T-cell (primary cell): Measurements from ENCODE around the gene HS6ST1. TPM values are rescaled to one million over a fixed set of nuclear protein-coding genes. Genes with fewer than 3 reads are reported as not detected.

Experiments used
- ATAC-seq, 4 experiments: fragments of 200-7000 bp in 3 of 4; fragments of 150-1000 bp in 1 of 4; cut with Tn5 transposase; replicated peaks in 1 of 4; 1 replicate in 3 of 4; 2 replicates in 1 of 4; pipeline ENCODE4 v1.10.0; 2021; ENCODE audit warnings: moderate library complexity in 3 of 4, mild to moderate bottlenecking in 2 of 4, moderate number of reproducible peaks in 1 of 4
- CTCF ChIA-PET, 2 donors: fragments of 300-600 bp; sonication (Branson Sonifier 250); formaldehyde crosslinking; loops; one replicate each; lab custom pipeline; 2022; ENCODE audit warnings: antibody characterized with exemption in 2 of 2; lab: Charles Lee
- POLR2A ChIA-PET, 2 donors: fragments of 300-600 bp; sonication (Branson Sonifier 250); formaldehyde crosslinking; loops; one replicate each; lab custom pipeline; 2022; ENCODE audit warnings: antibody characterized with exemption in 2 of 2; lab: Charles Lee
- DNase-seq, 35 experiments: peaks; one replicate each; pipeline versions ENCODE4 v3.0.0 to v3.0.0-alpha.2; 2013 to 2023
- H3K27ac ChIP-seq: one replicate; pipeline ENCODE4 v1.5.1; 2013; ENCODE audit warnings: low read length
- H3K27me3 ChIP-seq, 2 experiments: replicated peaks in 1 of 2; 1 replicate in 1 of 2; 2 replicates in 1 of 2; pipeline versions ENCODE4 v1.6.1 to v1.7.0; 2013; ENCODE audit warnings: low read length in 1 of 2, mixed read lengths in 1 of 2; ENCODE audit not compliant: control insufficient read depth in 2 of 2, insufficient read depth in 2 of 2; ENCODE audit errors: extremely low read depth in 1 of 2
- H3K36me3 ChIP-seq, 2 donors: 1 replicate in 1 of 2; 2 replicates in 1 of 2; pipeline versions ENCODE4 v1.6.1 to v1.7.0; 2013; ENCODE audit warnings: low read length in 1 of 2; ENCODE audit not compliant: control insufficient read depth in 2 of 2, insufficient read depth in 1 of 2; ENCODE audit errors: extremely low read depth in 1 of 2
- H3K4me1 ChIP-seq, 2 experiments: 1 replicate in 1 of 2; 2 replicates in 1 of 2; pipeline versions ENCODE4 v1.6.1 to v1.7.0; 2013; ENCODE audit warnings: low read length in 2 of 2, mixed read lengths in 1 of 2; ENCODE audit not compliant: insufficient read depth in 2 of 2, control insufficient read depth in 1 of 2; ENCODE audit errors: extremely low read depth in 1 of 2
- H3K4me3 ChIP-seq, 2 donors: 1 replicate in 1 of 2; 2 replicates in 1 of 2; pipeline versions ENCODE4 v1.5.1 to v1.7.0; 2013; ENCODE audit warnings: mild to moderate bottlenecking in 2 of 2, low read length in 1 of 2, moderate library complexity in 1 of 2; ENCODE audit not compliant: control insufficient read depth in 1 of 2; ENCODE audit errors: extremely low read depth in 1 of 2
- H3K9me3 ChIP-seq: 2 replicates; pipeline ENCODE4 v1.7.0; 2013
- H3K27ac Mint-ChIP-seq, 2 donors: one replicate each; pipeline ENCODE4 v1.8.0; 2020 to 2021; ENCODE audit warnings: mild to moderate bottlenecking in 2 of 2, mixed read lengths in 2 of 2
- H3K27me3 Mint-ChIP-seq, 2 donors: one replicate each; pipeline ENCODE4 v1.8.0; 2021 to 2022; ENCODE audit warnings: mixed read lengths in 2 of 2
- H3K36me3 Mint-ChIP-seq: one replicate; pipeline ENCODE4 v1.8.0; 2021; ENCODE audit warnings: mixed read lengths
- H3K4me1 Mint-ChIP-seq, 3 donors: one replicate each; pipeline ENCODE4 v1.8.0; 2020 to 2022; ENCODE audit warnings: mixed read lengths in 3 of 3, mild to moderate bottlenecking in 1 of 3
- H3K4me3 Mint-ChIP-seq, 3 donors: one replicate each; pipeline ENCODE4 v1.8.0; 2020 to 2022; ENCODE audit warnings: mild to moderate bottlenecking in 3 of 3, mixed read lengths in 3 of 3, moderate library complexity in 3 of 3
- H3K9me3 Mint-ChIP-seq, 3 donors: one replicate each; pipeline ENCODE4 v1.8.0; 2020 to 2022; ENCODE audit warnings: mixed read lengths in 3 of 3
- WGBS: methylation state at CpG from one replicate; pipeline ENCODE4 v1.1.5; 2013; ENCODE audit warnings: missing lambda C conversion rate; ENCODE audit not compliant: insufficient coverage; 5-methylcytosine and 5-hydroxymethylcytosine counted together
- total RNA-seq, 35 experiments: library from RNA in 6 of 35; stranded (reverse) in 6 of 35; fragments of 120-200 nt in 1 of 35; gene quantifications; one replicate each; pipeline versions ENCODE4 v1.2.1 to v1.2.4 and lab custom pipeline; 2013 to 2026

Gene HS6ST1
- total RNA-seq, 5 donors from 2014 or later (not counting 1 experiment from before 2014, with no cell fraction given) = 7.6 to 15.6 (median 15.4) TPM

- Mint-ChIP-seq H3K27ac (no peak overlapping the region), H3K4me3 (no peak overlapping the region), H3K27me3 (no peaks in the 10 kb centered on the region), H3K9me3 (no peaks in the 10 kb centered on the region), H3K4me1 (peaks cover 9 to 18% (median 17%) of the 10 kb centered on the region in 3 donors), H3K36me3 (no peaks in the 10 kb centered on the region)
- DNase-seq (no peak), ATAC-seq (no peak)
- WGBS = 92% methylated on average over 18 of the region's 21 CpGs
- H3K27me3 ChIP-seq = no peaks in the 10 kb centered on the region
- no peak overlapping the region for H3K4me3 ChIP-seq
- CTCF ChIA-PET = interaction anchor here in 1 of 2 donors (0.6 kb wide), 1 partner anchor 195 kb away, joined by 3 read pairs; no protein-coding TSS in a partner anchor
- H3K9me3 ChIP-seq = no peaks in the 10 kb centered on the region
- H3K27ac ChIP-seq = no peak overlapping the region
- peaks cover 0 to 3% of the 10 kb centered on the region in 2 donors for H3K36me3 ChIP-seq
- POLR2A ChIA-PET = no interaction called here
- H3K4me1 ChIP-seq = peaks cover 0 to 4% of the 10 kb centered on the region in 2 experiments
Observed at GRCh38 chr2:128292599-128293425, 25.9 kb downstream of the HS6ST1 start.

DNA sequence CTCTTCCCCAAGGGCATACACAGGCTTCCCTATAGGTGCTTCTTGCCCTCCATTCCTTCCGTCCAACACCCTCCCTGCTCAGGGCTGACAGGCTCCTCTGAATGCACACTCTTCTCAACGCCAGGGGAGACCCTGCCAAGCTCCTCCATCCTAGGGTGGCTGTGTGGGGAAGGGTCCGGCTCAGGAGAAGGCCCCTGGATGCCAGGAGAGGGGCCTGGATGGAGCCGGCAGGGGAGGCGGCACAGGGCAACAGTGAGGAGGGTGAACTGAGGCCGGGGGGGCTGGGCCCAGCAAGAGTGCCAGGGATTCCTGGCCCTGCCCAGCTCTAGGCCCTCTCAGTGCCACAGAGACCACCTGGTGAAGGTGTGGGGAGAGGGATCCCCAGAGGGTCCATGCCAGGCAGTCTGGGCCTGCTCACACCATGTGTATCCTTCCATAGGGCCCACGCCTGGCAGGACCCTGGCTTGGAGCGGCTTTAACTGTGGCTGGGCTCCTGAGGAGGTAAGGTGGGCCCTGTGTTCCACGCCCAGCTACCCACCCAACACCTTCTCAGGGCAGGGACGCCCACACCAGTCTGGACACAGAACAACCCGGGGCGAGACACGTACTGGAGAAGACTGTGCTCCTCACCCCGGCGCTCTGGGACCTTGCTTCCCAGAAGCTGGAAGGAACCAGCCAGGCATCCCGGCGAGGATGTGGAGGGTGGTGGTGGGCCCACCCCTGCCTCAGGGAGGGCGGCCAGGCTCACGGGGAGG, 26.6 kb downstream of the HS6ST1 start:
- Mint-ChIP-seq H3K4me3 (no peak overlapping the region), H3K36me3 (no peaks in the 10 kb centered on the region), H3K9me3 (no peaks in the 10 kb centered on the region), H3K27ac (no peak overlapping the region), H3K4me1 (peaks cover 9 to 18% (median 14%) of the 10 kb centered on the region in 3 donors), H3K27me3 (no peaks in the 10 kb centered on the region)
- ChIA-PET POLR2A (no interaction called here), CTCF (no interaction called here)
- peaks cover 0 to 4% of the 10 kb centered on the region in 2 experiments for H3K4me1 ChIP-seq
- no peaks in the 10 kb centered on the region for H3K9me3 ChIP-seq
- no peak overlapping the region for H3K27ac ChIP-seq
- peaks cover 0 to 3% of the 10 kb centered on the region in 2 donors for H3K36me3 ChIP-seq
- no peak overlapping the region for H3K4me3 ChIP-seq
- H3K27me3 ChIP-seq = no peaks in the 10 kb centered on the region
- no peak for ATAC-seq
- no peak for DNase-seq
- WGBS = 91% methylated on average over 15 of the region's 19 CpGs

DNA sequence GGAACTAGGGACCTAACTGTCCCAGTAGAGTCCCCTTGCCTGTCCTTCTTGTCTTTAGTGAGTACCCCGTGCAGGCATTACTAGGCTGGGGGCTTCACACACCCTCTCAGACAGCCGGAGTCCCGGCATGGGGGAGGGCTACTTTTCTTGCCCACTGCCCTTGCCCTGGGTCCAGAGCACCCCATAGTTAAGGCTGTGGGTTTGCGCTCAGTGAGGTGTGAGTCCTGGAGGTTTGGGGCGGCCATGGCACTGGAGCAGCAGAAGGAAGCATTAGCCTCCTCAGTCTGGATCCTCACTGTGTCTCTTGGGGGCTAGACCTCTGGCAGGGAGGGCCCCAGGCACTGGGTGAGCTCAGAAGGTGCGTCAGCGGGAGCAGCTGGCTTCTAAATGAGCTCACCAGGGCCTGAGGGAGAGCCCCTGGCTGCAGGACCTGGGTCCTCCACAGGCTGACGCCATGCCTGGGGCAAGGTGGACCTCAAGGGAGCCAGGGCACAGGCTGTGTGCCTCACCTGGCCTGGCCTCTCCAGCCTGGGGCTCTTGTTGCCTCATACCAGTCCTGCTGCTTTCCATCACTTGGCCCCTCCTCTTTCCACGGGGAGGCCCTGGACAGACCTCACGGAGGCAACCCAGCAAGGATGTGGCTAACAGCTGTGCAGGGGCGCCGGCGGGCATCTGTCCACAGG, 27.4 kb downstream of the HS6ST1 start:
- no peaks in the 10 kb centered on the region for H3K9me3 ChIP-seq
- no peaks in the 10 kb centered on the region for H3K27me3 ChIP-seq
- 88% methylated on average over 10 of the region's 13 CpGs for WGBS
- no peak overlapping the region for H3K27ac ChIP-seq
- H3K4me1 Mint-ChIP-seq = peaks cover 9 to 16% (median 10%) of the 10 kb centered on the region in 3 donors
- no peak for ATAC-seq
- CTCF ChIA-PET = no interaction called here
- no peaks in the 10 kb centered on the region for H3K27me3 Mint-ChIP-seq
- POLR2A ChIA-PET = no interaction called here
- no peak overlapping the region for H3K4me3 Mint-ChIP-seq
- no peak overlapping the region for H3K27ac Mint-ChIP-seq
- H3K4me1 ChIP-seq = peaks cover 0 to 4% of the 10 kb centered on the region in 2 experiments
- H3K9me3 Mint-ChIP-seq = no peaks in the 10 kb centered on the region
- peaks cover 0 to 3% of the 10 kb centered on the region in 2 donors for H3K36me3 ChIP-seq
- H3K36me3 Mint-ChIP-seq = no peaks in the 10 kb centered on the region
- DNase-seq = no peak
- H3K4me3 ChIP-seq = no peak overlapping the region

- Mint-ChIP-seq H3K27me3 (no peaks in the 10 kb centered on the region), H3K4me3 (no peak overlapping the region), H3K4me1 (peaks cover 4 to 7% (median 5%) of the 10 kb centered on the region in 3 donors), H3K9me3 (no peaks in the 10 kb centered on the region), H3K36me3 (no peaks in the 10 kb centered on the region), H3K27ac (no peak overlapping the region)
- ATAC-seq (no peak), DNase-seq (no peak)
- Histone ChIP-seq H3K9me3 (no peaks in the 10 kb centered on the region), H3K27me3 (no peaks in the 10 kb centered on the region), H3K4me3 (no peak overlapping the region), H3K36me3 (peaks cover 0 to 3% of the 10 kb centered on the region in 2 donors), H3K4me1 (peaks cover 0 to 4% of the 10 kb centered on the region in 2 experiments), H3K27ac (no peak overlapping the region)
- WGBS = 100% methylated on average over 2 of the region's 3 CpGs
- ChIA-PET POLR2A (no interaction called here), CTCF (interaction anchor here in 1 of 2 donors (0.6 kb wide), 1 partner anchor 764 kb away, joined by 3 read pairs; no protein-coding TSS in a partner anchor)
Observed at GRCh38 chr2:128290356-128290755, 28.3 kb downstream of the HS6ST1 start.

DNA sequence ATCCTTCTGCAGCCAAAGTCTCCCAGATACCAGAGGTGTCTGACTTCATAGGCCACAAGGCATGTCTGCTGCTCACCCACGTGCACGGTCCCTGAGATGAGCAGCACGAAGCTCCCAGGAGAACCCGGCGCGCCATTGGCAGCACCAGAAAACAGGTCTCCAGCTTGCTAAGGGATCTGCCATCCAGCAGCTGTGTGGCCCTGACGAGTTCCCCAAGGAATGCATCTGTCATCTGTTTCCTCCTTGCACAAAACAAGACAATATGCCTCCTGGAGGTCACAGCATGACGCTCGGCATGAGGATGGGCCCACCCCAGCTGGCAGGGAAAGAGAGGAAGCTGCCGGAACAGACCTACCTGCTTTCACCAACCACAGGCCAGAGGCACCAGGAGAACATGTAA, 29.2 kb downstream of the HS6ST1 start:
- Histone ChIP-seq H3K4me3 (no peak overlapping the region), H3K9me3 (no peaks in the 10 kb centered on the region), H3K27me3 (no peaks in the 10 kb centered on the region), H3K36me3 (peaks cover 0 to 3% of the 10 kb centered on the region in 2 donors), H3K27ac (no peak overlapping the region), H3K4me1 (peaks cover 0 to 4% of the 10 kb centered on the region in 2 experiments)
- Mint-ChIP-seq H3K4me1 (peaks cover 0 to 5% (median 2%) of the 10 kb centered on the region in 3 donors), H3K36me3 (no peaks in the 10 kb centered on the region), H3K9me3 (no peaks in the 10 kb centered on the region), H3K27me3 (no peaks in the 10 kb centered on the region), H3K4me3 (no peak overlapping the region), H3K27ac (no peak overlapping the region)
- POLR2A ChIA-PET = no interaction called here
- CTCF ChIA-PET = no interaction called here
- ATAC-seq (no peak), DNase-seq (no peak)
- 97% methylated on average over 7 of the region's 10 CpGs for WGBS

DNA sequence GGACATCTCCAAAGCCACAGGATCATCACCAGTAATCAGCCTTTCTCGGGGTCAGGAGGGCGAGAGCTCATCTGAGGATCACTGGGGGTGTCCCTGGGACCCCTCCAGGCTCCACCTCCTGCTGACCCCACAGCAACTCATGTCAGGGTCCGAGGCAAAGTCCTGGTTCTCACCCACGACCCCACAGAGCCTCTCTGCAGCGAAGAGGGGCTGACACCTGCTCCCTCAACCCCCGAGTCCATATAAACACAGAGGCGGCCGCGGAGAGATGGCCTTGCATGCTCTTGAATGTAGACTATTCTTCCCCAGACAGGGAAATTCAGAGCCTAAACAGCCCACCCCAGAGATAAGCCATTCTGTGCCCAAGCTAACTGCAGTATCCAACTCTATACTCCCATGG, 29.9 kb downstream of the HS6ST1 start:
- Mint-ChIP-seq H3K9me3 (no peaks in the 10 kb centered on the region), H3K36me3 (no peaks in the 10 kb centered on the region), H3K27ac (no peak overlapping the region), H3K4me1 (peaks cover 0 to 5% (median 2%) of the 10 kb centered on the region in 3 donors), H3K4me3 (no peak overlapping the region), H3K27me3 (no peaks in the 10 kb centered on the region)
- H3K27me3 ChIP-seq = no peaks in the 10 kb centered on the region
- POLR2A ChIA-PET = no interaction called here
- H3K36me3 ChIP-seq = peaks cover 0 to 3% of the 10 kb centered on the region in 2 donors
- DNase-seq (no peak), ATAC-seq (no peak)
- WGBS = 91% methylated on average over 9 of the region's 9 CpGs
- no peaks in the 10 kb centered on the region for H3K9me3 ChIP-seq
- H3K27ac ChIP-seq = no peak overlapping the region
- peaks cover 0 to 4% of the 10 kb centered on the region in 2 experiments for H3K4me1 ChIP-seq
- H3K4me3 ChIP-seq = no peak overlapping the region
- CTCF ChIA-PET = no interaction called here
